SK-N-SH treated with all-trans-retinoic acid at 6 μM for 48 hours (cell line): Measurements from ENCODE around the gene ZNF496.

ENCODE experiments used
- ATAC-seq: fragments of 200-7000 bp; cut with Tn5 transposase; 3 replicates; pipeline ENCODE4 v1.9.1; 2020; ENCODE audit warnings: mild to moderate bottlenecking, moderate library complexity
- ARNTL ChIP-seq: fragments of 450-650 bp; formaldehyde crosslinking; IDR thresholded peaks from 2 replicates; pipeline ENCODE4 v1.5.0; 2020; ENCODE audit warnings: low read depth, mild to moderate bottlenecking, moderate library complexity, borderline replicate concordance
- BACH2 ChIP-seq: fragments of 250-450 bp; sonication (Bioruptor Pico); IDR thresholded peaks from 2 replicates; pipeline ENCODE4 v1.9.0; 2021; ENCODE audit warnings: mild to moderate bottlenecking, borderline replicate concordance
- CSDC2 ChIP-seq: fragments of 250-450 bp; sonication (Bioruptor Pico); IDR thresholded peaks from 2 replicates; pipeline ENCODE4 v1.5.0; 2020; ENCODE audit warnings: mild to moderate bottlenecking, moderate library complexity
- ESRRG ChIP-seq: fragments of 250-450 bp; sonication (Bioruptor Pico); IDR thresholded peaks from 2 replicates; pipeline ENCODE4 v1.6.1; 2021; ENCODE audit warnings: mild to moderate bottlenecking
- ISL1 ChIP-seq: fragments of 250-450 bp; sonication (Bioruptor Pico); IDR thresholded peaks from 2 replicates; pipeline ENCODE4 v2.1.2; 2022; ENCODE audit warnings: mild to moderate bottlenecking, moderate library complexity
- OSR1 ChIP-seq: fragments of 250-450 bp; sonication (Bioruptor Pico); IDR thresholded peaks from 2 replicates; pipeline ENCODE4 v1.8.0; 2022; ENCODE audit warnings: moderate library complexity, mild to moderate bottlenecking, inconsistent platforms
- PATZ1 ChIP-seq: fragments of 250-450 bp; sonication (Bioruptor Pico); IDR thresholded peaks from 2 replicates; pipeline ENCODE4 v1.8.0; 2020; ENCODE audit warnings: mild to moderate bottlenecking, moderate library complexity, borderline replicate concordance
- POU6F1 ChIP-seq: fragments of 250-450 bp; sonication (Bioruptor Pico); IDR thresholded peaks from 2 replicates; pipeline ENCODE4 v1.8.0; 2021; ENCODE audit warnings: low read depth, mild to moderate bottlenecking, moderate library complexity, borderline replicate concordance
- PPARA ChIP-seq: fragments of 250-450 bp; sonication (Bioruptor Pico); IDR thresholded peaks from 2 replicates; pipeline ENCODE4 v1.5.0; 2020; ENCODE audit warnings: mild to moderate bottlenecking, borderline replicate concordance
- RARB ChIP-seq: fragments of 250-450 bp; sonication (Bioruptor Pico); IDR thresholded peaks from 2 replicates; pipeline ENCODE4 v1.8.0; 2021; ENCODE audit warnings: mild to moderate bottlenecking, moderate library complexity
- SNAI2 ChIP-seq: fragments of 250-450 bp; sonication (Bioruptor Pico); IDR thresholded peaks from 2 replicates; pipeline ENCODE4 v1.5.0; 2020; ENCODE audit warnings: mild to moderate bottlenecking, moderate library complexity
- TCF4 ChIP-seq: fragments of 250-450 bp; sonication (Bioruptor Pico); IDR thresholded peaks from 2 replicates; pipeline ENCODE4 v1.8.0; 2021; ENCODE audit warnings: mild to moderate bottlenecking, moderate library complexity, borderline replicate concordance
- TOX ChIP-seq: fragments of 250-450 bp; sonication (Bioruptor Pico); IDR thresholded peaks from 2 replicates; pipeline ENCODE4 v1.8.0; 2021; ENCODE audit warnings: mild to moderate bottlenecking, moderate library complexity, borderline replicate concordance
- ZFP3 ChIP-seq: fragments of 250-450 bp; sonication (Bioruptor Pico); IDR thresholded peaks from 2 replicates; pipeline ENCODE4 v1.5.0; 2020; ENCODE audit warnings: mild to moderate bottlenecking, moderate library complexity
- ZFP30 ChIP-seq: fragments of 450-650 bp; formaldehyde crosslinking; IDR thresholded peaks from 2 replicates; pipeline ENCODE4 v1.5.0; 2022; ENCODE audit warnings: mild to moderate bottlenecking, moderate library complexity
- ZNF565 ChIP-seq: fragments of 450-650 bp; formaldehyde crosslinking; conservative IDR thresholded peaks from 2 replicates; pipeline ENCODE4 v1.5.0; 2020; ENCODE audit warnings: low read depth, mild to moderate bottlenecking, moderate library complexity
- ZNF8 ChIP-seq: fragments of 450-650 bp; formaldehyde crosslinking; IDR thresholded peaks from 2 replicates; pipeline ENCODE4 v1.5.0; 2020; ENCODE audit warnings: mild to moderate bottlenecking, moderate library complexity
- TF ChIP-seq, protein P1 (sequence below): fragments of 250-450 bp; sonication (Bioruptor Pico); IDR thresholded peaks from 2 replicates; pipeline ENCODE4 v1.5.1; 2021; ENCODE audit warnings: mild to moderate bottlenecking, moderate library complexity
- TF ChIP-seq, protein P2 (sequence below): fragments of 250-450 bp; sonication (Bioruptor Pico); IDR thresholded peaks from 2 replicates; pipeline ENCODE4 v1.5.1; 2020; ENCODE audit warnings: low read depth, mild to moderate bottlenecking, moderate library complexity

ZNF496 gene

DNA sequence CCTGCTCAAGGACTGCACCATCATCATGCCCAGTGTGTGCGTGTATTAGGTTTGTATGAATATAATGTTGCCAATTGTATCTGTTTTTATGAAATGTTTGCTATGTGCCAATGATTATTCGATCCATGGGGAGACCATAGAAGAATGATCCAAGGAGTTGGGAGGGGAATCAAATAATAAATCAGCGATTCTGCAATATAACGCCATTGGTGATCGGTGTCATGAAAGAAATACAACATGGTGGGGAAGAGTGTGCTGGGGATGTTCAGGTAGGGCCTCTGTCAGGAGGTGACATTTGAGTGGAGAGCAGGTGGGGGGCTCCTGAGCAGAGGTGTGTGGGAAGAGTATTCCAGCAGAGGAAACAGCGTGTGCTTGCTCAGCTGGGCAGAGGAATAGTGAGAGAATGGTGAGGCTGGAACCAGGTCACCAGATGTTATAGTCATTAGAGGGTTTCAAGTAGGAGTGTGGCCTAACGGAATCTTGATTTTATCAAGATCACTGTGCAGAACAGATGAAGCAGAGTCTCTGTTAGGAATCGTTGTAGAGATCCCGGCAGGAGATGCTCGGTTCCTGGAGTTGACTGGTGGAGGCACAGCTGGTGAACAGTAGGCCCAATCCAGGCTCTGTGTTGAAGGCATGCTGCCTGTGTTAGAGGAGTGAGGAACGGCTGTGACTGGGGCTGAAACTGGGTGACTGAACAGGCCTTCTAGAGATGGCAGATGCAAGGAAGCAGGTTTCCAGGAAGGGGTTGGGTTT, 2.9 kb upstream of the ZNF496 start (continued):
- no peak for TF ChIP-seq PATZ1 (CRISPR knock-in tag)
- TF ChIP-seq ZFP30 = no peak
- TF ChIP-seq ZNF565 = no peak
- no peak for TF ChIP-seq ZFP3
- no peak for TF ChIP-seq BACH2
- TF ChIP-seq POU6F1 (CRISPR knock-in tag) = no peak
- no peak for TF ChIP-seq OSR1 (CRISPR knock-in tag)
- no peak for TF ChIP-seq CSDC2 (CRISPR knock-in tag)
- no peak for TF ChIP-seq ISL1 (CRISPR knock-in tag)
- TF ChIP-seq SNAI2 (CRISPR knock-in tag) = no peak
- TF ChIP-seq, all 23 proteins: peak for 0

DNA sequence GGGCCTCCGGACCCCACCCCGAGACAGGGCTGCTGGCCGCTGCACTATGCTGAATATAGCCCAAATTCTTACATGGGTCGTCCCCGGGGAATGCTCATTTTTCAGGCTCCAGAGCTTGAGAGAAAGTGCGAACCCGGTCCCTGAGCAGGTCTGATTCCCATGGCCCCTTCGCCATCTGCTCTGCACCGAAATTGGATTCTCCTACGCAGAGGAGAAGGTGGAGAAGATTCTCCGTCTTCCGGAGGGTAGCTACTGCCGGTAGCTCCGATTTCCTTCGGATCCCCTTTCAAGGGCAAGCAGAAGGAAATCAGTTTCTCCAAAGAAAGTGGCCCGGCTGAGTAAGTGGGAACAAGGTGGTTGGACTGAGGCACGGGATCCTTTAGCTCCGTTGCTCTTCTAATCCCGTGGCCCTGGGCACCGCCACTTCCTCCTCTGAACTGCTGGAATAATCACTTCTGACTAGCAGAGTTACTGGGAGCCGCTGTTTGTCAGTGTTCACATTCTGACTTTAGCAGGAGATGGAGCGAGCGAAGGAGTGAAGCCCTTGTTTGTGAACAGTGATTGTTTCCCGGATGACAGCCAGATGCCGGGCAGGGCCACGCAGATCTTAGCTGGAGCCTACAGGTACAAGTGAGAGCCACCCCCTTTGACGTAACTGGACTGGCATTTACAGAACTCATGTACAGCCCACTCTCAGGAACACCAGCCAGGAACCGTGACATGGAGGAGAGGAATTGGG, 1.1 kb upstream of the ZNF496 start:
- peak; percentile 10 for ATAC-seq

DNA sequence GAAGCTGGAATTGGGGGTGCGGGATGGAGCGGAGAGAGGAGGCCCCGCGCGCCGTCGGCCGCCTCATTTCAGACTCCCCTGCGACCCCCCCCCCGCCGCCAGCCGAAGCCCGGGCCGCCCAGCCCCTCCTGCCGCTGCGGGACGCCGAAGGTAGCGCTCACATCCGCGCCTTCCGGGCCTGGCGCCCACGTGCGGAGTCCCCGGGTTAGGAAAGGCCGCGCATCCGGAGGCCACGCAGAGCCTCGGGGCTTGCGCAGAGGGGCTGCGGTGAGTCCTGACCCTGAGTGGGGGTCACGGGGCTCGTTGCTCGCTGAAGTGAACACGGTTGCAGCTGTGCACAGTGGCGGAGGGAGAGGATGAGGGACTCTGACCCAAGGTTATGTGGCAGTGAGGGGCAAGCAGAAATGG, 552 bp upstream of the ZNF496 start:
- no peak for TF ChIP-seq ZFP30
- TF ChIP-seq BACH2 = no peak
- no peak for TF ChIP-seq RARB (CRISPR knock-in tag)
- TF ChIP-seq POU6F1 (CRISPR knock-in tag) = no peak
- TF ChIP-seq TOX (CRISPR knock-in tag) = no peak
- no peak for TF ChIP-seq PATZ1 (CRISPR knock-in tag)
- TF ChIP-seq ZNF565 = no peak
- TF ChIP-seq ISL1 (CRISPR knock-in tag) = no peak
- no peak for TF ChIP-seq SNAI2 (CRISPR knock-in tag)
- no peak for TF ChIP-seq ESRRG
- no peak for TF ChIP-seq ZNF8 (CRISPR knock-in tag)
- no peak for TF ChIP-seq TCF4 (CRISPR knock-in tag)
- peak; percentile 48 for ATAC-seq

More for the DNA sequence above, 1.1 kb upstream of the ZNF496 start:
- TF ChIP-seq OSR1 (CRISPR knock-in tag) (no peak), SNAI2 (CRISPR knock-in tag) (no peak), TOX (CRISPR knock-in tag) (no peak), RARB (CRISPR knock-in tag) (0 out of 2 replicates have a peak, but pooled peaks have one; percentile 24), TCF4 (CRISPR knock-in tag) (no peak), PPARA (CRISPR knock-in tag) (no peak)
- TF ChIP-seq, protein P1, sequence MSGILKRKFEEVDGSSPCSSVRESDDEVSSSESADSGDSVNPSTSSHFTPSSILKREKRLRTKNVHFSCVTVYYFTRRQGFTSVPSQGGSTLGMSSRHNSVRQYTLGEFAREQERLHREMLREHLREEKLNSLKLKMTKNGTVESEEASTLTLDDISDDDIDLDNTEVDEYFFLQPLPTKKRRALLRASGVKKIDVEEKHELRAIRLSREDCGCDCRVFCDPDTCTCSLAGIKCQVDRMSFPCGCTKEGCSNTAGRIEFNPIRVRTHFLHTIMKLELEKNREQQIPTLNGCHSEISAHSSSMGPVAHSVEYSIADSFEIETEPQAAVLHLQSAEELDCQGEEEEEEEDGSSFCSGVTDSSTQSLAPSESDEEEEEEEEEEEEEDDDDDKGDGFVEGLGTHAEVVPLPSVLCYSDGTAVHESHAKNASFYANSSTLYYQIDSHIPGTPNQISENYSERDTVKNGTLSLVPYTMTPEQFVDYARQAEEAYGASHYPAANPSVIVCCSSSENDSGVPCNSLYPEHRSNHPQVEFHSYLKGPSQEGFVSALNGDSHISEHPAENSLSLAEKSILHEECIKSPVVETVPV = no peak
- TF ChIP-seq, all 23 proteins: peak for 1

DNA sequence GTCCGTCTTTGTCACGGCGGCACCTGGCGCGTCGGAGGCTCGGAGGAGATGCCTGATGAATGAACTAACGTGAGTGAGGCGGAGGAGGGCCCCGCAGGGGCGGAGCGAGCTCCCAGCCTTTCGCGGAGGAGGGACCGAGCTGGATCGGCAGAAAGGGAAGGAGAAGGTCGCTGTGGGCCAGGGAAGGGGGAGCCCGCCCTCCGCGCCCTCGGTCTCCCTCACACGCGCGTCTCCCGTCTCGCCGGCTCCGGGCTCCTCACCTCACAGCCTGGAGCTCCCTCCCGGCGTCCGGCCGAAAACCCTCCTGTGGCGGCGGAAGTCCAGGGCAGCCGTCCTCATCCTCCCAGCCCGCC, 519 bp downstream of the ZNF496 start:
- TF ChIP-seq, protein P2, sequence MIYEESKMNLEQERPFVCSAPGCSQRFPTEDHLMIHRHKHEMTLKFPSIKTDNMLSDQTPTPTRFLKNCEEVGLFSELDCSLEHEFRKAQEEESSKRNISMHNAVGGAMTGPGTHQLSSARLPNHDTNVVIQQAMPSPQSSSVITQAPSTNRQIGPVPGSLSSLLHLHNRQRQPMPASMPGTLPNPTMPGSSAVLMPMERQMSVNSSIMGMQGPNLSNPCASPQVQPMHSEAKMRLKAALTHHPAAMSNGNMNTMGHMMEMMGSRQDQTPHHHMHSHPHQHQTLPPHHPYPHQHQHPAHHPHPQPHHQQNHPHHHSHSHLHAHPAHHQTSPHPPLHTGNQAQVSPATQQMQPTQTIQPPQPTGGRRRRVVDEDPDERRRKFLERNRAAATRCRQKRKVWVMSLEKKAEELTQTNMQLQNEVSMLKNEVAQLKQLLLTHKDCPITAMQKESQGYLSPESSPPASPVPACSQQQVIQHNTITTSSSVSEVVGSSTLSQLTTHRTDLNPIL (CRISPR knock-in tag) = no peak
- TF ChIP-seq ZNF8 (CRISPR knock-in tag) (no peak), ARNTL (CRISPR knock-in tag) (no peak)
- peak; percentile 86 for ATAC-seq
